SU-DHL-6 (cell line): ENCODE data around the gene KCNJ18.
"Not testable (repeated sequence)": the region's sequence is repeated elsewhere in the genome, so short reads cannot be mapped to it uniquely, and the experiment has no call there.

ENCODE experiments used
- H2AFZ ChIP-seq: fragments of 200-600 bp; sonication (generic); 2 replicates; pipeline ENCODE4 v1.6.1; 2014; ENCODE audit warnings: low read depth, mild to moderate bottlenecking, moderate library complexity, mixed read lengths, antibody characterized with exemption, low read length; ENCODE audit not compliant: severe bottlenecking
- H3F3A ChIP-seq: fragments of 200-600 bp; shearing (Covaris generic); 2 replicates; pipeline ENCODE4 v1.6.0; 2016; ENCODE audit warnings: antibody characterized with exemption, mild to moderate bottlenecking; ENCODE audit not compliant: insufficient read depth
- H3K27ac ChIP-seq: fragments of 200-600 bp; sonication (generic); 2 replicates; pipeline ENCODE4 v1.5.1; 2016; ENCODE audit warnings: low read depth, mild to moderate bottlenecking, low read length, moderate library complexity, mixed read lengths
- H3K27me3 ChIP-seq: fragments of 200-600 bp; sonication (generic), shearing (Covaris generic); 2 replicates; pipeline ENCODE4 v1.6.0; 2014; ENCODE audit warnings: mild to moderate bottlenecking, low read length
- H3K36me3 ChIP-seq: fragments of 200-600 bp; sonication (generic); 2 replicates; pipeline ENCODE4 v1.6.1; 2014; ENCODE audit warnings: mild to moderate bottlenecking, low read length, mixed read lengths
- H3K4me2 ChIP-seq: fragments of 300-600, 200-600 bp; shearing (Covaris generic), sonication (generic); 2 replicates; pipeline ENCODE4 v1.6.0; 2014; ENCODE audit warnings: low read length, low read depth, mild to moderate bottlenecking; ENCODE audit not compliant: poor library complexity, severe bottlenecking
- H3K4me3 ChIP-seq: fragments of 200-600 bp; sonication (generic); 2 replicates; pipeline ENCODE4 v1.5.1; 2014; ENCODE audit warnings: antibody characterized with exemption, low read length, mild to moderate bottlenecking, mixed read lengths; ENCODE audit not compliant: insufficient read depth, poor library complexity, severe bottlenecking
- H3K79me2 ChIP-seq: fragments of 200-600 bp; sonication (generic); 2 replicates; pipeline ENCODE4 v1.6.1; 2014; ENCODE audit warnings: mild to moderate bottlenecking, low read length, moderate library complexity; ENCODE audit not compliant: insufficient read depth
- H3K9ac ChIP-seq: fragments of 200-600 bp; sonication (generic); 2 replicates; pipeline ENCODE4 v1.7.0; 2014; ENCODE audit warnings: mild to moderate bottlenecking, low read length
- H3K9me2 ChIP-seq: fragments of 200-600 bp; sonication (generic); replicated peaks from 2 replicates; pipeline ENCODE4 v1.6.1; 2014; ENCODE audit warnings: low read length; ENCODE audit not compliant: insufficient read depth
- H3K9me3 ChIP-seq: fragments of 200-600 bp; sonication (generic); 2 replicates; pipeline ENCODE4 v1.6.1; 2014; ENCODE audit warnings: low read length, mixed read lengths; ENCODE audit not compliant: insufficient read depth
- H4K20me1 ChIP-seq: fragments of 200-600 bp; sonication (generic); 2 replicates; pipeline ENCODE4 v1.6.1; 2014; ENCODE audit warnings: low read depth, mild to moderate bottlenecking, antibody characterized with exemption, low read length, moderate library complexity, mixed read lengths

KCNJ18 gene

DNA sequence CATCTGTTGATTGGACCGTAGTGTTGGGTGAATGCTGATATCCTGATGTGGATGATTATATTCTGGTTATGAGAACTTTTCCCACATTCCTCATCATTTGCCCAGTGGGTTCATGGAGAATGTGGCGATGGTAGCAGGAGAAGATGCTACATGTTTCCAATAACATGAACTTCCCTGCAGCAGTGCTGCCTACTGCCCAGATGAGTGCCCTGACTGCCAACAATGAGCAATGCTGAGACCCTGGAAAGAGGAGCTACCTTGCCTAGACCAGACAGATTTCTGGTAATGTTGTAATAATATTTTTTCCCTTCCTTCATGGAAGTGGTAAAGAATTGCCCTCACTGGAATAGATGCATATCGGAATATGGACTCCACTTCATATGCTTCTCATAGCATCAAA is 29.2 kb upstream of the KCNJ18 start:
- not testable (repeated sequence) for H3K27me3 ChIP-seq, H3K9me3 ChIP-seq, H3K9ac ChIP-seq, H3K9me2 ChIP-seq, H3F3A ChIP-seq, H3K27ac ChIP-seq, H3K79me2 ChIP-seq, H3K4me3 ChIP-seq, H3K36me3 ChIP-seq, H2AFZ ChIP-seq, H4K20me1 ChIP-seq, H3K4me2 ChIP-seq

DNA sequence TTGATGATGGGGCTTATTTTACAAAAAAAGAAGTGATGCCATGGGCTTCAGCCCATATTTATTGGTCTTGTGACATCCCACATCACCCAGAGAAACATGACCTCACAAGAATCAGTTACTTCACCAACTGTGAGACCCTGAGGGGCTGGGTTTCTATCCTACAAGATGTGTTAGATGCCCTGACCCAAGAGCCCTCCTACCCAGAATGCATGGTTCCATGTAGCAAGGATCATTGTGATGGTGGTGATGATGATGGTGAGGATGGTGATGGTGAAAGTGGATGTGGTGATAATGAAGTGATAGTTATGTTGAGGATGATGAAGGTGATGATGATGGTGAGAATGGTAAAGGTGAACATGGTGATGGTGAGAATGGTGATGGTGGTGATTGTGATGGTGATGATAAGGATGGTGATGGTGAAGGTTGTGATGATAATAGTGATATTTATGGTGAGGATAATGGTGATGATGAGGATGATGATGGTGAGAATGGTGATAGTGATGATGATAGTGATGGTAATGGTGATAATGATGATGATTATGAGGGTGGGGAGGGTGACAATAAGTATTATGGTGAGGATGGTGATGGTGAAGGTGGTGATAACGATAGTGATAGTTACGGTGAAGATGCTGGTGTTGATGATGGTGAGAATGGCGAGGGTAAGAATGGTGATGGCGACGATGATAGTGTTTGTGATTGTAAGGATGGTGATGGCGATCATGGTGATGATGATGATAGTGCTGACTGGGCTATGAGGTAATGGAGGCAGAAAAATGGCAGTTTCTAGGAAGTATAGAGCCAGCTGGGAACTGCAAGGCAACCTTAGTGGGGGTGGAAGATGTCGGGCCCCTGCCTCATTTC is 28.5 kb upstream of the KCNJ18 start:
- H3K9me3 ChIP-seq, H4K20me1 ChIP-seq, H3F3A ChIP-seq, H3K9ac ChIP-seq, H3K36me3 ChIP-seq, H2AFZ ChIP-seq, H3K9me2 ChIP-seq, H3K27me3 ChIP-seq, H3K4me3 ChIP-seq, H3K27ac ChIP-seq, H3K79me2 ChIP-seq, H3K4me2 ChIP-seq: not testable (repeated sequence)

DNA sequence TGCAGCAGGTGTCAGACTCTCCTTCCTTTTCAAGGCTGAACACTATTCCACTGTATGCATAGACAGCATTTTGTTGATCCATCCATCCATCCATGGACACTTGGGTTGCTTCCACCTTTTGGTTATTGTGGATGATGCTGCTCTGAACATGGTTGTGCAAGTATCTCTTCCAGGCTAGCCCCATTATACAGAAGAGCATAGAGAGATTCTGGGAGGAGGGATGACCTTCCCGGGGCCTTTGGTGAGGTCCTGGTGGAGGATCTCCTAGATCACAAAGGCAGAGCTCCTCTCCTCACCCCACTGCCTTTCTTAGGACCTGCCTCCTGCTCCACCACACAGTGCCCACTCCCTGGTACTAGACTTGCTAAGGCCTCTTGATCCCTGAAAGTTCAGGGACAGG is 27.2 kb upstream of the KCNJ18 start:
- H3K27ac ChIP-seq, H3K27me3 ChIP-seq, H3K9me2 ChIP-seq, H4K20me1 ChIP-seq, H3K4me2 ChIP-seq, H3K4me3 ChIP-seq, H3F3A ChIP-seq, H3K36me3 ChIP-seq, H2AFZ ChIP-seq, H3K9ac ChIP-seq, H3K79me2 ChIP-seq, H3K9me3 ChIP-seq: not testable (repeated sequence)

- not testable (repeated sequence) for H4K20me1 ChIP-seq, H3K9ac ChIP-seq, H3K27me3 ChIP-seq, H3K36me3 ChIP-seq, H2AFZ ChIP-seq, H3K4me2 ChIP-seq, H3K4me3 ChIP-seq, H3K27ac ChIP-seq, H3K79me2 ChIP-seq, H3F3A ChIP-seq, H3K9me2 ChIP-seq, H3K9me3 ChIP-seq
Measured at GRCh38 chr17:21665935-21666493, 26.3 kb upstream of the KCNJ18 start.

GRCh38 chr17:21666711-21667412 is 25.5 kb upstream of the KCNJ18 start:
- not testable (repeated sequence) for H3F3A ChIP-seq

DNA sequence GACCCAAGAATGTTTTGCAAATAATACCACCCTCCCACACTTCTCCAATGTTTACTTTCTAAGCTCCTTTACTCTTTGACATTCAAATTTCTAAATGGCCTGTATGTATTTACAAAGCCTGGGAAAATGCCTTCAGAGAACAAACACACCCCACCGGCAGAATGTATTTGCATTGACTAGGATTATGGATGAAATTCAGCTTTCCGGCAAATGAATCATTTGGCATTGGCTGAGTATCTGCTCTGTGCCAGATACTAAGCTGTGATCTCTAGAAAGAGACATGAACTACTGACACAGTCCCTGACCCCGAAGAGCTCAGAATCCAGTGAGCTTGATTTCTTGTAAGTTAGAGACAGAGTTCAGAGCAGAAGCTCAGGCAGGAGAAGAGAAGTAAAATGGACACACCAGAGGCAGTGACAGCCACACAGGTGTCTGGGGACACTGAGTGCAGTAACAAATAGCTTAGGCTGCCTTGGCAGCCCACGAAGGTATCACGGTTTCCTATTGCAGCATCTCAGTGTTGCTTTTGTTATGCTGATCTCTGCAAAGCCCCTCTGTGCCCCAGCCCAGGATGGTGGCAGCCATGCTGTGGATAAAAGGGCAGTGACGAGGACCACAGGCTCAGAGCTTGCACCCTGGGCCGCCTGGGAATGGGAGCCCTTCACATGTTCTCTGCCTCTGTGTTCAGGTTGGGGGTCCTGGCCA is 24.8 kb upstream of the KCNJ18 start:
- H3K27me3 ChIP-seq, H3K4me2 ChIP-seq, H3K36me3 ChIP-seq, H3K27ac ChIP-seq, H3K9me2 ChIP-seq, H2AFZ ChIP-seq, H3K9ac ChIP-seq, H3F3A ChIP-seq, H4K20me1 ChIP-seq, H3K9me3 ChIP-seq, H3K4me3 ChIP-seq, H3K79me2 ChIP-seq: not testable (repeated sequence)

More at GRCh38 chr17:21666711-21667412, 25.5 kb upstream of the KCNJ18 start:
- H3K9me3 ChIP-seq, H3K27ac ChIP-seq, H2AFZ ChIP-seq, H3K36me3 ChIP-seq, H4K20me1 ChIP-seq, H3K9ac ChIP-seq, H3K79me2 ChIP-seq, H3K4me2 ChIP-seq, H3K4me3 ChIP-seq, H3K9me2 ChIP-seq, H3K27me3 ChIP-seq: not testable (repeated sequence)

DNA sequence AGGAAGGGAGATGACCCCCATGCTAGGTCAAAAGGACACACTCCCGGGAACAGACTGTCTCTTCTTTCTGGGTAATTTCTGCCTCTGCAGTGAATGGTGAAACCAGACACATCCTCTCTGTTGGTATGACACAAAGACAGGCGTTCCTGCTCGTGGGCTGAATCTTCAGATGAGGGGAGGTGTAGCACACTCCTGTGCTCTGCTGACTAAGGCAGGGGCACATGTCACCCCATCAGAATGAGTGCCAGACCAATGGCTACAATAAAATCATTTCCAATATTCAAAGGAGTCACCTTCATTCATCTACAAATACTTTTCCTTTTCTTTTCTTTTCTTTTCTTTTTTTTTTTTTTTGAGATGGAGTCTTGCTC is 24.2 kb upstream of the KCNJ18 start:
- not testable (repeated sequence) for H3K9me3 ChIP-seq, H2AFZ ChIP-seq, H3K4me2 ChIP-seq, H3K4me3 ChIP-seq, H3K27ac ChIP-seq, H3F3A ChIP-seq, H3K27me3 ChIP-seq, H3K9ac ChIP-seq, H3K79me2 ChIP-seq, H3K36me3 ChIP-seq, H3K9me2 ChIP-seq, H4K20me1 ChIP-seq
